Kidney epithelial cell (primary cell): ENCODE results near the gene TMEM272. TPM values are rescaled to one million over a fixed set of nuclear protein-coding genes. Genes with fewer than 3 reads are reported as not detected.

ENCODE experiments used
- DNase-seq: peaks from one replicate; pipeline ENCODE4 v3.0.0-alpha.2; 2010; ENCODE audit warnings: low read depth
- H3K27me3 ChIP-seq: 2 replicates; pipeline ENCODE4 v1.6.0; 2011; ENCODE audit warnings: low read length; ENCODE audit not compliant: control insufficient read depth, insufficient read depth
- H3K36me3 ChIP-seq: 2 replicates; pipeline ENCODE4 v1.5.1; 2011; ENCODE audit warnings: low read length; ENCODE audit not compliant: control insufficient read depth, insufficient read depth
- H3K4me3 ChIP-seq: 2 replicates; pipeline ENCODE4 v1.5.1; 2011; ENCODE audit warnings: low read depth, mild to moderate bottlenecking, control low read depth, low read length
- total RNA-seq: library from RNA; depleted of rRNA; stranded (reverse); fragments of >200 nt; gene quantifications from 2 replicates; pipeline ENCODE4 v1.2.3, GENCODE V29; 2015
- TF ChIP-seq, protein P1 (sequence below): IDR thresholded peaks from 2 replicates; pipeline ENCODE4 v1.5.1; 2011; ENCODE audit warnings: mild to moderate bottlenecking, moderate library complexity, low read length, control low read depth, inconsistent platforms; ENCODE audit not compliant: insufficient read depth, poor library complexity, severe bottlenecking

Gene TMEM272
- total RNA-seq, 1 donor from 2014 or later: not detected

DNA sequence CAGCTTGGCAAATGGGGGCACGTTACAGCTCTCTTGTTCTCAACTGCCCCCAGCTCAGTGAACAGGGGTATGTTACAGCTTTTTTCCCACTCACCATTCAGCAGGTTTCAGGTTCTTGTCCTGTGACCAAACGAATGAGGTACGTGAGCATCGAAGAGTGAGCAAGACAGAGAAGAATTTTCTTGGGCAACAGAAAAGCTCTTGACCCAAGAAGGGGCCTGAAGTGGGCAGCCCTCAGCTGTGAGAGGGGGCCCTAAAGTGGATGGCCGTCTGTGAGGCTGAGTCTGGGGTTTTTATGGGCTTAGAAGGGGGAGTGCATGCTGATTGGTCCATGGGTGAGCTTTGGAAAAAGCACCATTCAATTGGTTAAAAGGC is 38.2 kb upstream of the TMEM272 start:
- TF ChIP-seq, protein P1, sequence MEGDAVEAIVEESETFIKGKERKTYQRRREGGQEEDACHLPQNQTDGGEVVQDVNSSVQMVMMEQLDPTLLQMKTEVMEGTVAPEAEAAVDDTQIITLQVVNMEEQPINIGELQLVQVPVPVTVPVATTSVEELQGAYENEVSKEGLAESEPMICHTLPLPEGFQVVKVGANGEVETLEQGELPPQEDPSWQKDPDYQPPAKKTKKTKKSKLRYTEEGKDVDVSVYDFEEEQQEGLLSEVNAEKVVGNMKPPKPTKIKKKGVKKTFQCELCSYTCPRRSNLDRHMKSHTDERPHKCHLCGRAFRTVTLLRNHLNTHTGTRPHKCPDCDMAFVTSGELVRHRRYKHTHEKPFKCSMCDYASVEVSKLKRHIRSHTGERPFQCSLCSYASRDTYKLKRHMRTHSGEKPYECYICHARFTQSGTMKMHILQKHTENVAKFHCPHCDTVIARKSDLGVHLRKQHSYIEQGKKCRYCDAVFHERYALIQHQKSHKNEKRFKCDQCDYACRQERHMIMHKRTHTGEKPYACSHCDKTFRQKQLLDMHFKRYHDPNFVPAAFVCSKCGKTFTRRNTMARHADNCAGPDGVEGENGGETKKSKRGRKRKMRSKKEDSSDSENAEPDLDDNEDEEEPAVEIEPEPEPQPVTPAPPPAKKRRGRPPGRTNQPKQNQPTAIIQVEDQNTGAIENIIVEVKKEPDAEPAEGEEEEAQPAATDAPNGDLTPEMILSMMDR: no peak
- Histone ChIP-seq H3K4me3 (no peak overlapping the region), H3K36me3 (no peaks in the 10 kb centered on the region), H3K27me3 (no peaks in the 10 kb centered on the region)
- no peak for DNase-seq

DNA sequence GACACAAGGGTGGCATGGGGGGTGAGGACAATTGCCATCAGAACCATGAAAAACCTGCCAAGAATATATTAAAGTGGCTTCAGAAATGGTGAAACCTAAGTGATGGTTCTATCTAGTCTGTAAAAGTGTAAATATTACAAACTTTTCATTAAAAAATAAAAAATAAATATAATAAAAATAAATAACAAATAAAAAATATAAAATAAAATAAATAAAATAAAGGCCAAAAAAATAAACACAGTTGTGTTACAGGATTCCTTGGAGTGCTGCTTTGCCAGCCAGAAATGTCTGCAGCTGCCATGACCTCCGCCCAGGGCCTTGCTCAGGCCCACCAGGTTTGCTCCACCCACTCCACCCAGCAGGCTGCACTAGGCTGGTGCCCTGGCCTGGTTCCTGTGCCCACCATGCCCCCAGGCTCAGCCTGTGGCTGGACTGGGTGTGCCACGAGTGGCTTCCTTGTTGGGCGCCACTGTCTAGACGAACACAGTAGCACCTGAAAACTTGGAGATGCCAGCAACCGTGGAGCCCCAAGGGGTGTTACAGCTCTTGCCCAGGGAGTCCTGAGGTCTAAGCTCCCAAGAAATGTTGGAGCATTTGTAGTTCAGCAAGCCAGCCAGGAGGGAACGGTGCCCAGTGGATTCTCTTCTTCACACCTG is 37.7 kb upstream of the TMEM272 start:
- TF ChIP-seq, protein P1: no peak
- Histone ChIP-seq H3K36me3 (no peaks in the 10 kb centered on the region), H3K4me3 (no peak overlapping the region), H3K27me3 (no peaks in the 10 kb centered on the region)
- DNase-seq: no peak

DNA sequence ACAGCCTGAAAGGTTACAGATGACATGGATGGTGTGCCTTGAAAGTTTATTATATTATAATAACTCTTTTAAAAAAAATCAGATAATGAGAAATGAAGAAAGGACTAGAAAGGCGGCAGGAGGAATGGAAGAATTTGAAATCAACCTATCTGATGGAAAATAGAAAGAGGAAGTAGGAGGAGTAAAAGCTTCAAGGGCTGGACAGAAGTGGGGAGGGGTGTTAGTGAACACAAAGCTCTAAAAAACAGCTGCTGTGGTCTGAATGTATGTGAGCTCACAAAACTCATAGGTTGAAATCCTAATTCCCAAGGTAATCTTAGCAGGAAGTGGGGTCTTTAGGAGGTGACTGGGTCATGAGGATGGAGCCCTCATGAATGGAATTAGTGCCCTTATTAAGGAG is 36.3 kb upstream of the TMEM272 start:
- DNase-seq: no peak
- TF ChIP-seq, protein P1: no peak
- Histone ChIP-seq H3K4me3 (no peak overlapping the region), H3K36me3 (no peaks in the 10 kb centered on the region), H3K27me3 (no peaks in the 10 kb centered on the region)

DNA sequence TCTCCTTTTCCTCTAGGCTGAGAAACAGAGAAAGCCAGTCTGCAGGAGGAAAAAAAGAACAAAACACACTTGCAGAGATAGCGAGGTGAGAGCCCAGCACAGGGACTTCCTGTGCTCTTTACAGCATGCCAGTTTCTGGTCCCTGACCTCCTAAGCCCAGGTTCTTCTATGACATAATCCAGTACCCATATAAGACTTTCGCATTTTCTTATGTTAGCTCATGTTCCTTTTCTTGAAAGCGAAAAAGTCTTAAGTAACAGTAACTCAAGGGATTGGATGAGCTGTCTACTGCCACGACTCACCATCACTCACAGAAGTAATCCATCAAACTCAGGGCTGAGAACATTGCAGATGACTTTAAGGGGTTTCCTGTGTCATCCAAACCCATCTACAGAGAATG is 34.2 kb upstream of the TMEM272 start:
- no peak for DNase-seq
- Histone ChIP-seq H3K36me3 (no peaks in the 10 kb centered on the region), H3K27me3 (no peaks in the 10 kb centered on the region), H3K4me3 (no peak overlapping the region)
- TF ChIP-seq, protein P1: no peak

DNA sequence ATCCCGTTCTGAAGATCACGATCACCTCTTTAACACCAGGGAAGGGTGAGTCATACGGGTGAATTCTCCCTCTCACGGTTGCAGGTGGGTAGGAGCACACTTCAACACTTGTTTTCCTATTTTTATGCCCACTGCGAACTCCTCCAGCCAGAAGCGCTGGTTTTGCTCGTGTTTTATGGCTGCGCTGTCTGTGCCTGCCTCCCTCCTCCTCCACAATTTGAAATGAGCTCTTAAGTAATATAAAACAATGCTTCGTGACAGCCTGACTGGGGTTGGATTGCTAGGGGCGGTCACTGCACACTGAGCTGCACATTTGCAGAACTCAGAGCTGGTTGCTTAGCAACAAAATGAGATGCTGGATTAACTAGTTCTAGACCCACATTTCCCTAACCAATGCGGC is 29.7 kb upstream of the TMEM272 start:
- no peak for DNase-seq
- Histone ChIP-seq H3K36me3 (no peaks in the 10 kb centered on the region), H3K27me3 (no peaks in the 10 kb centered on the region), H3K4me3 (no peak overlapping the region)
- TF ChIP-seq, protein P1: no peak

DNA sequence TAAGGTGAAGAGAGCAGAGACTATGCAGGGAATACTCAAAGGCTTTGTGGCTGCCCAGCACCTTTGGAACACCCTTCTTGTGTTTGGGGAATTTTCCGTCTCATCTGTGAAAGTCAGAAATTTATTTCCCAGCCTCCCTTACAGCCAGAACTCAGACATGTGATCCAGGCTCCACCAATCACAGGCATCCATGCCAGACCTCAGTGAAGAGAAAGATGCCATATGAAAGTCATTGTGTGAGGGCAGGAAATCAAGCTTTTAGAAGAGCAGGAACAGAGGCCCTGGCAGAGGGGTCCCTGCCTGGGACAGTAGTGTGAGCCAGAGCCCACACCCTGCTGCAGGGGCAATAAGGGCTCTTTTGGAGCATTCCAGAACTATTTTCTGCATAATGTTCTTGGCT is 28.9 kb upstream of the TMEM272 start:
- no peak for DNase-seq
- TF ChIP-seq, protein P1: no peak
- H3K27me3 ChIP-seq: no peaks in the 10 kb centered on the region
- no peak overlapping the region for H3K4me3 ChIP-seq
- H3K36me3 ChIP-seq: no peaks in the 10 kb centered on the region
